GM23338 (cell line): ENCODE data around the gene IRAK2. TPM values are rescaled to one million over a fixed set of nuclear protein-coding genes. Genes with fewer than 3 reads are reported as not detected.
A peak's percentile ranks its signal among the peaks of the same experiment; 100 is the strongest.

Source experiments
- ATAC-seq: fragments of 200-7000 bp; cut with Tn5 transposase; 3 replicates; pipeline ENCODE4 v1.9.1; 2020
- DNase-seq: peaks from one replicate; pipeline ENCODE4 v3.0.0-alpha.2; 2015; ENCODE audit warnings: low spot score
- H2AFZ ChIP-seq: fragments of 200-600 bp; sonication (generic); 2 replicates; pipeline ENCODE4 v1.8.0; 2016; ENCODE audit warnings: antibody characterized with exemption, mild to moderate bottlenecking, moderate library complexity
- H3F3A ChIP-seq: fragments of 200-600 bp; sonication (generic); replicated peaks from 2 replicates; pipeline ENCODE4 v1.8.0; 2017; ENCODE audit warnings: antibody characterized with exemption, mixed run types, low read depth
- H3K27ac ChIP-seq: fragments of 200-600 bp; sonication (generic); 2 replicates; pipeline ENCODE4 v1.6.1; 2016; ENCODE audit warnings: low read depth
- H3K27me3 ChIP-seq: fragments of 200-600 bp; sonication (generic); 2 replicates; pipeline ENCODE4 v1.8.0; 2016; ENCODE audit warnings: mild to moderate bottlenecking, mixed run types, moderate library complexity; ENCODE audit not compliant: insufficient read depth
- H3K36me3 ChIP-seq: fragments of 200-600 bp; sonication (generic); 2 replicates; pipeline ENCODE4 v1.8.0; 2016; ENCODE audit warnings: mild to moderate bottlenecking; ENCODE audit not compliant: insufficient read depth
- H3K4me1 ChIP-seq: fragments of 200-600 bp; sonication (generic); 2 replicates; pipeline ENCODE4 v1.8.0; 2016; ENCODE audit warnings: mild to moderate bottlenecking, moderate library complexity; ENCODE audit not compliant: insufficient read depth
- H3K4me2 ChIP-seq: fragments of 200-600 bp; sonication (generic); 2 replicates; pipeline ENCODE4 v1.7.1; 2017; ENCODE audit warnings: mixed run types
- H3K4me3 ChIP-seq: fragments of 200-600 bp; sonication (generic); 2 replicates; pipeline ENCODE4 v1.6.1; 2016; ENCODE audit warnings: mixed run types
- H3K79me2 ChIP-seq: fragments of 200-600 bp; sonication (generic); replicated peaks from 2 replicates; pipeline ENCODE4 v1.8.0; 2017; ENCODE audit warnings: mild to moderate bottlenecking; ENCODE audit not compliant: insufficient read depth
- H3K9me2 ChIP-seq: fragments of 200-600 bp; sonication (generic); 2 replicates; pipeline ENCODE4 v1.8.0; 2017; ENCODE audit not compliant: insufficient read depth
- H4K20me1 ChIP-seq: fragments of 200-600 bp; sonication (generic); replicated peaks from 2 replicates; pipeline ENCODE4 v1.8.0; 2017; ENCODE audit warnings: mild to moderate bottlenecking; ENCODE audit not compliant: insufficient read depth
- H3K27ac Mint-ChIP-seq: 2 replicates; pipeline ENCODE4 v1.8.0; 2020; ENCODE audit warnings: inconsistent platforms, mild to moderate bottlenecking, moderate library complexity, mixed read lengths
- H3K27me3 Mint-ChIP-seq: 3 replicates; pipeline ENCODE4 v1.8.0; 2022; ENCODE audit warnings: low read depth, mild to moderate bottlenecking, moderate library complexity, mixed read lengths, inconsistent platforms; ENCODE audit not compliant: insufficient read depth, poor library complexity
- H3K36me3 Mint-ChIP-seq: 3 replicates; pipeline ENCODE4 v1.8.0; 2021; ENCODE audit warnings: low read depth, mild to moderate bottlenecking, inconsistent platforms, moderate library complexity, mixed read lengths
- H3K4me1 Mint-ChIP-seq: 3 replicates; pipeline ENCODE4 v1.8.0; 2020; ENCODE audit warnings: mild to moderate bottlenecking, inconsistent platforms, mixed read lengths
- H3K4me3 Mint-ChIP-seq: 3 replicates; pipeline ENCODE4 v1.8.0; 2021; ENCODE audit warnings: moderate library complexity, mild to moderate bottlenecking, inconsistent platforms, mixed read lengths
- H3K9me3 Mint-ChIP-seq: 3 replicates; pipeline ENCODE4 v1.8.0; 2020; ENCODE audit warnings: moderate library complexity, mild to moderate bottlenecking, inconsistent platforms, mixed read lengths
- CREB1 ChIP-seq: fragments of 250-450 bp; sonication (Bioruptor Pico); IDR thresholded peaks from 2 replicates; pipeline ENCODE4 v1.5.0; 2020; ENCODE audit warnings: low read depth, mild to moderate bottlenecking, moderate library complexity
- EZH2 ChIP-seq: fragments of 200-600 bp; sonication (generic); IDR thresholded peaks from one replicate; pipeline ENCODE4 v1.8.0; 2017; ENCODE audit warnings: antibody characterized with exemption, mild to moderate bottlenecking, low read depth; ENCODE audit not compliant: unreplicated experiment
- JUNB ChIP-seq: IDR thresholded peaks from one replicate; pipeline ENCODE4 v1.6.1; 2016; ENCODE audit warnings: antibody characterized with exemption; ENCODE audit not compliant: unreplicated experiment
- NANOG ChIP-seq: IDR thresholded peaks from 2 replicates; pipeline ENCODE4 v1.6.1; 2016; ENCODE audit warnings: antibody characterized with exemption, borderline replicate concordance
- POLR2AphosphoS5 ChIP-seq: IDR thresholded peaks from 2 replicates; pipeline ENCODE4 v1.6.1; 2016; ENCODE audit warnings: antibody characterized with exemption, low read depth
- STAT1 ChIP-seq: IDR thresholded peaks from one replicate; pipeline ENCODE4 v1.6.1; 2016; ENCODE audit warnings: antibody characterized with exemption; ENCODE audit not compliant: unreplicated experiment
- ZNF114 ChIP-seq: fragments of 250-450 bp; sonication (Bioruptor Pico); IDR thresholded peaks from 2 replicates; pipeline ENCODE4 v1.5.0; 2020; ENCODE audit warnings: mild to moderate bottlenecking, moderate library complexity
- ZNF331 ChIP-seq: fragments of 250-450 bp; sonication (Bioruptor Pico); IDR thresholded peaks from 2 replicates; pipeline ENCODE4 v1.5.0; 2020; ENCODE audit warnings: low read depth, mild to moderate bottlenecking, moderate library complexity
- polyA plus RNA-seq: library from polyadenylated mRNA; unstranded; fragments of >200 nt; fragmentation: Nextera tagmentation; extraction: Ambion mirVana; gene quantifications from 2 replicates; pipeline ENCODE4 v1.2.1, GENCODE V29; 2016
- total RNA-seq: library from RNA; depleted of rRNA; stranded (reverse); fragments of >200 nt; shearing (Covaris generic); gene quantifications from 2 replicates; pipeline ENCODE4 v1.2.3, GENCODE V29; 2014
- TF ChIP-seq, protein P1 (sequence below): fragments of 250-450 bp; sonication (Bioruptor Pico); IDR thresholded peaks from 2 replicates; pipeline ENCODE4 v1.5.0; 2020; ENCODE audit warnings: mild to moderate bottlenecking, moderate library complexity
- TF ChIP-seq, protein P2 (sequence below): IDR thresholded peaks from 2 replicates; pipeline ENCODE4 v1.6.1; 2016; ENCODE audit warnings: antibody characterized with exemption
- TF ChIP-seq, protein P3 (sequence below): IDR thresholded peaks from one replicate; pipeline ENCODE4 v1.6.1; 2018; ENCODE audit warnings: antibody characterized with exemption; ENCODE audit not compliant: unreplicated experiment
- TF ChIP-seq, protein P4 (sequence below), 2 experiments: fragments of 200-600 bp in 1 of 2; sonication (generic) in 1 of 2; conservative IDR thresholded peaks; 2 replicates each; pipeline versions ENCODE4 v1.5.1 to v1.6.1; 2016 to 2017; ENCODE audit warnings: antibody characterized with exemption in 2 of 2, low read depth in 2 of 2, mild to moderate bottlenecking in 2 of 2, moderate library complexity in 1 of 2

The IRAK2 gene
- total and polyA plus RNA-seq, 2 experiments from 2014 or later = 0.37 to 1.4 TPM

DNA sequence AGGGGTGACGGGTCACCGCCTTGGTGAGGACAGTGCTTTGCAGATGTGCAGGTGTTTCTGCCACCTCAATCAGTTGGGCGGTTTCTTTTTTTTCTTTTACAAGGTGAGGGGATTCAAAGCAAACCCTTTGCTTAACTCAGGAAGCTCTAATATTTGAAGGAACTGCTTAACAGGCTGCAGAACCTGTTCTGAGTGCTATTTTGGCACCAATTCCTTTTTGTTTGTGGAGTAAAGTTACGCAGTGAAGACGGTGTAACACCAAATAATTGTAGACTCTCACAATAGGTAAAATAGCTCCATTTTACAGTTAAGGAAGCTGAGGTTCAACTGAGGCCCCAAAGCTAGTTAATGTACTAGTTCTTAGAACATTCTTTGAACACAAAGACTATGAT lies 121.4 kb downstream of the IRAK2 start (continued):
- TF ChIP-seq, protein P1, sequence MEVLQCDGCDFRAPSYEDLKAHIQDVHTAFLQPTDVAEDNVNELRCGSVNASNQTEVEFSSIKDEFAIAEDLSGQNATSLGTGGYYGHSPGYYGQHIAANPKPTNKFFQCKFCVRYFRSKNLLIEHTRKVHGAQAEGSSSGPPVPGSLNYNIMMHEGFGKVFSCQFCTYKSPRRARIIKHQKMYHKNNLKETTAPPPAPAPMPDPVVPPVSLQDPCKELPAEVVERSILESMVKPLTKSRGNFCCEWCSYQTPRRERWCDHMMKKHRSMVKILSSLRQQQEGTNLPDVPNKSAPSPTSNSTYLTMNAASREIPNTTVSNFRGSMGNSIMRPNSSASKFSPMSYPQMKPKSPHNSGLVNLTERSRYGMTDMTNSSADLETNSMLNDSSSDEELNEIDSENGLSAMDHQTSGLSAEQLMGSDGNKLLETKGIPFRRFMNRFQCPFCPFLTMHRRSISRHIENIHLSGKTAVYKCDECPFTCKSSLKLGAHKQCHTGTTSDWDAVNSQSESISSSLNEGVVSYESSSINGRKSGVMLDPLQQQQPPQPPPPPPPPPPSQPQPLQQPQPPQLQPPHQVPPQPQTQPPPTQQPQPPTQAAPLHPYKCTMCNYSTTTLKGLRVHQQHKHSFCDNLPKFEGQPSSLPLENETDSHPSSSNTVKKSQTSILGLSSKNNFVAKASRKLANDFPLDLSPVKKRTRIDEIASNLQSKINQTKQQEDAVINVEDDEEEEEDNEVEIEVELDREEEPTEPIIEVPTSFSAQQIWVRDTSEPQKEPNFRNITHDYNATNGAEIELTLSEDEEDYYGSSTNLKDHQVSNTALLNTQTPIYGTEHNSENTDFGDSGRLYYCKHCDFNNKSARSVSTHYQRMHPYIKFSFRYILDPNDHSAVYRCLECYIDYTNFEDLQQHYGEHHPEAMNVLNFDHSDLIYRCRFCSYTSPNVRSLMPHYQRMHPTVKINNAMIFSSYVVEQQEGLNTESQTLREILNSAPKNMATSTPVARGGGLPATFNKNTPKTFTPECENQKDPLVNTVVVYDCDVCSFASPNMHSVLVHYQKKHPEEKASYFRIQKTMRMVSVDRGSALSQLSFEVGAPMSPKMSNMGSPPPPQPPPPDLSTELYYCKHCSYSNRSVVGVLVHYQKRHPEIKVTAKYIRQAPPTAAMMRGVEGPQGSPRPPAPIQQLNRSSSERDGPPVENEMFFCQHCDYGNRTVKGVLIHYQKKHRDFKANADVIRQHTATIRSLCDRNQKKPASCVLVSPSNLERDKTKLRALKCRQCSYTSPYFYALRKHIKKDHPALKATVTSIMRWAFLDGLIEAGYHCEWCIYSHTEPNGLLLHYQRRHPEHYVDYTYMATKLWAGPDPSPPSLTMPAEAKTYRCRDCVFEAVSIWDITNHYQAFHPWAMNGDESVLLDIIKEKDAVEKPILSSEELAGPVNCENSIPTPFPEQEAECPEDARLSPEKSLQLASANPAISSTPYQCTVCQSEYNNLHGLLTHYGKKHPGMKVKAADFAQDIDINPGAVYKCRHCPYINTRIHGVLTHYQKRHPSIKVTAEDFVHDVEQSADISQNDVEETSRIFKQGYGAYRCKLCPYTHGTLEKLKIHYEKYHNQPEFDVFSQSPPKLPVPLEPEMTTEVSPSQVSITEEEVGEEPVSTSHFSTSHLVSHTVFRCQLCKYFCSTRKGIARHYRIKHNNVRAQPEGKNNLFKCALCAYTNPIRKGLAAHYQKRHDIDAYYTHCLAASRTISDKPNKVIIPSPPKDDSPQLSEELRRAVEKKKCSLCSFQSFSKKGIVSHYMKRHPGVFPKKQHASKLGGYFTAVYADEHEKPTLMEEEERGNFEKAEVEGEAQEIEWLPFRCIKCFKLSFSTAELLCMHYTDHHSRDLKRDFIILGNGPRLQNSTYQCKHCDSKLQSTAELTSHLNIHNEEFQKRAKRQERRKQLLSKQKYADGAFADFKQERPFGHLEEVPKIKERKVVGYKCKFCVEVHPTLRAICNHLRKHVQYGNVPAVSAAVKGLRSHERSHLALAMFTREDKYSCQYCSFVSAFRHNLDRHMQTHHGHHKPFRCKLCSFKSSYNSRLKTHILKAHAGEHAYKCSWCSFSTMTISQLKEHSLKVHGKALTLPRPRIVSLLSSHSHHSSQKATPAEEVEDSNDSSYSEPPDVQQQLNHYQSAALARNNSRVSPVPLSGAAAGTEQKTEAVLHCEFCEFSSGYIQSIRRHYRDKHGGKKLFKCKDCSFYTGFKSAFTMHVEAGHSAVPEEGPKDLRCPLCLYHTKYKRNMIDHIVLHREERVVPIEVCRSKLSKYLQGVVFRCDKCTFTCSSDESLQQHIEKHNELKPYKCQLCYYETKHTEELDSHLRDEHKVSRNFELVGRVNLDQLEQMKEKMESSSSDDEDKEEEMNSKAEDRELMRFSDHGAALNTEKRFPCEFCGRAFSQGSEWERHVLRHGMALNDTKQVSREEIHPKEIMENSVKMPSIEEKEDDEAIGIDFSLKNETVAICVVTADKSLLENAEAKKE = no peak
- TF ChIP-seq ZNF331 (no peak), ZNF114 (CRISPR knock-in tag) (no peak), STAT1 (no peak), EZH2 (no peak)

DNA sequence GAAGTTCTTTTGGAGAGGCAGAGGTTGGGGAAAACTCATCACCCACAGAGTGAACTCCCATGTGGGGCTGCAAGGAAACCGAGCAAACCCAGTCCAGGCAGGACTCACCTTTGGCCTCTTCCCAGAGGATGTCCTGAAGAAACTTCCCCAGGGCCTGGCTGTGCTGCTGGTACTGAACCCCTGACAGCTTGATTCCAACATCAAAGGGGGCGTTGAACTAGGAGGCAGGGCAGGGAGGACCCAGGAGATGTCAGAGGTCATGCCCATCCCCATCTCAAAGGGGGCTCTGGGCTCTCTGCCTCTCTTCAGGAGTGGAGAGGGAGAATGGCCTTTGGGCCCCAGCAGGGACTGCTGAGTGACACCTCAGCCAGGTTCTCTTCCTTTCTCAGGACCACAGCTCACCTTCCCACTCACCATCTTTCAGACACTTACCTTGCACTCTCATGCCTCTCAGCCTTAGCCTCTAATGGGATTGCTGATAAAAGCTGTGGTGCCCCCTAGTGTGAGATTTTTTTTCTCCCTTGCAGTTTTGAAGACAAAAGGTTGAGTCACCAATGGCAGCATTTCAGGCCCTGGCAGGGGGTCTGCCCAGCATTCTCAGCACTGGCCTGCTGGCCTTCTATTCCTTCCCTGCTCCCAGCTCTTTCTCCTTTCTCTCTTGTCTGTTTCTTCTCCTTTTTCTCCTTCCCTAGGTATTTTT lies 122.0 kb downstream of the IRAK2 start:
- peaks cover 15% of the 10 kb centered on the region for H3K4me1 Mint-ChIP-seq
- no peak overlapping the region for H3K27ac ChIP-seq
- peak; percentile 46 for ATAC-seq
- TF ChIP-seq, protein P2, sequence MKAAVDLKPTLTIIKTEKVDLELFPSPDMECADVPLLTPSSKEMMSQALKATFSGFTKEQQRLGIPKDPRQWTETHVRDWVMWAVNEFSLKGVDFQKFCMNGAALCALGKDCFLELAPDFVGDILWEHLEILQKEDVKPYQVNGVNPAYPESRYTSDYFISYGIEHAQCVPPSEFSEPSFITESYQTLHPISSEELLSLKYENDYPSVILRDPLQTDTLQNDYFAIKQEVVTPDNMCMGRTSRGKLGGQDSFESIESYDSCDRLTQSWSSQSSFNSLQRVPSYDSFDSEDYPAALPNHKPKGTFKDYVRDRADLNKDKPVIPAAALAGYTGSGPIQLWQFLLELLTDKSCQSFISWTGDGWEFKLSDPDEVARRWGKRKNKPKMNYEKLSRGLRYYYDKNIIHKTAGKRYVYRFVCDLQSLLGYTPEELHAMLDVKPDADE = no peak
- TF ChIP-seq ZNF114 (CRISPR knock-in tag) (no peak), ZNF331 (no peak), JUNB (no peak), STAT1 (no peak), NANOG (no peak), CREB1 (no peak), EZH2 (no peak), POLR2AphosphoS5 (no peak)
- TF ChIP-seq, protein P3, sequence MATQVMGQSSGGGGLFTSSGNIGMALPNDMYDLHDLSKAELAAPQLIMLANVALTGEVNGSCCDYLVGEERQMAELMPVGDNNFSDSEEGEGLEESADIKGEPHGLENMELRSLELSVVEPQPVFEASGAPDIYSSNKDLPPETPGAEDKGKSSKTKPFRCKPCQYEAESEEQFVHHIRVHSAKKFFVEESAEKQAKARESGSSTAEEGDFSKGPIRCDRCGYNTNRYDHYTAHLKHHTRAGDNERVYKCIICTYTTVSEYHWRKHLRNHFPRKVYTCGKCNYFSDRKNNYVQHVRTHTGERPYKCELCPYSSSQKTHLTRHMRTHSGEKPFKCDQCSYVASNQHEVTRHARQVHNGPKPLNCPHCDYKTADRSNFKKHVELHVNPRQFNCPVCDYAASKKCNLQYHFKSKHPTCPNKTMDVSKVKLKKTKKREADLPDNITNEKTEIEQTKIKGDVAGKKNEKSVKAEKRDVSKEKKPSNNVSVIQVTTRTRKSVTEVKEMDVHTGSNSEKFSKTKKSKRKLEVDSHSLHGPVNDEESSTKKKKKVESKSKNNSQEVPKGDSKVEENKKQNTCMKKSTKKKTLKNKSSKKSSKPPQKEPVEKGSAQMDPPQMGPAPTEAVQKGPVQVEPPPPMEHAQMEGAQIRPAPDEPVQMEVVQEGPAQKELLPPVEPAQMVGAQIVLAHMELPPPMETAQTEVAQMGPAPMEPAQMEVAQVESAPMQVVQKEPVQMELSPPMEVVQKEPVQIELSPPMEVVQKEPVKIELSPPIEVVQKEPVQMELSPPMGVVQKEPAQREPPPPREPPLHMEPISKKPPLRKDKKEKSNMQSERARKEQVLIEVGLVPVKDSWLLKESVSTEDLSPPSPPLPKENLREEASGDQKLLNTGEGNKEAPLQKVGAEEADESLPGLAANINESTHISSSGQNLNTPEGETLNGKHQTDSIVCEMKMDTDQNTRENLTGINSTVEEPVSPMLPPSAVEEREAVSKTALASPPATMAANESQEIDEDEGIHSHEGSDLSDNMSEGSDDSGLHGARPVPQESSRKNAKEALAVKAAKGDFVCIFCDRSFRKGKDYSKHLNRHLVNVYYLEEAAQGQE = no peak
- TF ChIP-seq, protein P4, sequence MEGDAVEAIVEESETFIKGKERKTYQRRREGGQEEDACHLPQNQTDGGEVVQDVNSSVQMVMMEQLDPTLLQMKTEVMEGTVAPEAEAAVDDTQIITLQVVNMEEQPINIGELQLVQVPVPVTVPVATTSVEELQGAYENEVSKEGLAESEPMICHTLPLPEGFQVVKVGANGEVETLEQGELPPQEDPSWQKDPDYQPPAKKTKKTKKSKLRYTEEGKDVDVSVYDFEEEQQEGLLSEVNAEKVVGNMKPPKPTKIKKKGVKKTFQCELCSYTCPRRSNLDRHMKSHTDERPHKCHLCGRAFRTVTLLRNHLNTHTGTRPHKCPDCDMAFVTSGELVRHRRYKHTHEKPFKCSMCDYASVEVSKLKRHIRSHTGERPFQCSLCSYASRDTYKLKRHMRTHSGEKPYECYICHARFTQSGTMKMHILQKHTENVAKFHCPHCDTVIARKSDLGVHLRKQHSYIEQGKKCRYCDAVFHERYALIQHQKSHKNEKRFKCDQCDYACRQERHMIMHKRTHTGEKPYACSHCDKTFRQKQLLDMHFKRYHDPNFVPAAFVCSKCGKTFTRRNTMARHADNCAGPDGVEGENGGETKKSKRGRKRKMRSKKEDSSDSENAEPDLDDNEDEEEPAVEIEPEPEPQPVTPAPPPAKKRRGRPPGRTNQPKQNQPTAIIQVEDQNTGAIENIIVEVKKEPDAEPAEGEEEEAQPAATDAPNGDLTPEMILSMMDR (conservative IDR thresholded peaks at IDR 0.05; ENCODE audit: low read depth in 2 of 2) = no peak

More for the DNA sequence above, 122.0 kb downstream of the IRAK2 start:
- no peaks in the 10 kb centered on the region for H3K79me2 ChIP-seq
- H3K27me3 ChIP-seq = no peaks in the 10 kb centered on the region
- no peaks in the 10 kb centered on the region for H3F3A ChIP-seq
- no peaks in the 10 kb centered on the region for H4K20me1 ChIP-seq
- DNase-seq = peak; percentile 56
- H3K9me2 ChIP-seq = no peaks in the 10 kb centered on the region
- Mint-ChIP-seq H3K36me3 (peaks cover 14% of the 10 kb centered on the region), H3K9me3 (no peaks in the 10 kb centered on the region), H3K27me3 (peaks cover 5% of the 10 kb centered on the region), H3K27ac (peak overlapping the region; percentile 62), H3K4me3 (no peak overlapping the region)
- H2AFZ ChIP-seq = no peak overlapping the region
- H3K36me3 ChIP-seq = peaks cover 3% of the 10 kb centered on the region; the same call in 1 of the 2 replicates
- no peak overlapping the region for H3K4me3 ChIP-seq
- peaks cover 8% of the 10 kb centered on the region; the same call in 1 of the 2 replicates for H3K4me1 ChIP-seq
- no peak overlapping the region for H3K4me2 ChIP-seq
